ENCODE data around the gene TWIST2.

The TWIST2 gene

DNA sequence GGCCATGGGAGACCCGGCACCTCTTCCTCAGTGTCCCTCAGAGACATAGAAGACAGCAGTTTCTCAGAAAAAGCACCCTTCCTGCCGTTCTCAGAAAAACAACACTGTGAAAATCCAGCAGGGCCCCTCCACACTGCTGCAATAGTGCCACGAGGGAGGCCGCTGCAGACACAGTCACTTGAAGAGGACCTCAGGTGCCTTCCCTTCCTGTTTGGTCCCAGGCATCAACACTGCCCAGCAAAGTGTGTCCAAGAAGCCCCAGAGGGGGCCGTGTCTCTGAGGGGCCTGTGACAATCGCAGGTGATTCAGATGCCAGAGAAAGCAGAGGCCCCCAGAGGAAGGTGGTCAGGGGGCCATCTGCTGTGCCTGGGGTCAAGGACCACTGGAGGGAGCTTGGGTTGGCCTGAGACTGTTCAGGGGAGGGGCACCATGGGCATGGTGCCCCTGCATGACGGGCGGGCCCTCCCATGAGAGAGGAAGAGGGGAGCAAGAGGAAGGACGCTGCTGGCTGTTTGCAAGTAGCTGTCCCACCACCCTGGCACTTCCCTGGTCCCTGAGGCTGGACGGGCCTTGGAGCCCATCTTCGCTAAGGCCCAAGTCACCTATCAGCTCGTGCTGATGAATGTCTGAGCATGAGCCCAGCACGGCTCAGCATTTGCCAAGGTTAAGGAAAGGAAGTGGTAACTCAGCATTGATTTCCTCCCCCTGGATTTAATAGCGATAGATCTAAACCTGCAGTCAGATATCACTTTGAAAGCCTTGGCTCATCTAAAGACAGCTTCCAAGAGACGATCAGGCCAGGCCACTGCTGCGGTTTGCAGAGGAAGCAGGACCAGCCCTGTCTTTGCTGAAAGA lies 9.1 kb downstream of the TWIST2 start:
- DNase-seq (ENCODE audit: low read depth), result no peak

GRCh38 chr2:238857959-238858358 lies 10.1 kb downstream of the TWIST2 start:
- no peak for DNase-seq (ENCODE audit: low read depth)

GRCh38 chr2:238859636-238860347 lies 11.9 kb downstream of the TWIST2 start:
- DNase-seq (ENCODE audit: low read depth), result no peak

- DNase-seq (ENCODE audit: low read depth), result no peak
Measured at GRCh38 chr2:238861013-238861730, 13.3 kb downstream of the TWIST2 start.

GRCh38 chr2:238861766-238862315 lies 14.0 kb downstream of the TWIST2 start:
- no peak for DNase-seq (ENCODE audit: low read depth)

- DNase-seq (ENCODE audit: low read depth), result no peak
Measured at GRCh38 chr2:238862701-238863100, 14.8 kb downstream of the TWIST2 start.

DNA sequence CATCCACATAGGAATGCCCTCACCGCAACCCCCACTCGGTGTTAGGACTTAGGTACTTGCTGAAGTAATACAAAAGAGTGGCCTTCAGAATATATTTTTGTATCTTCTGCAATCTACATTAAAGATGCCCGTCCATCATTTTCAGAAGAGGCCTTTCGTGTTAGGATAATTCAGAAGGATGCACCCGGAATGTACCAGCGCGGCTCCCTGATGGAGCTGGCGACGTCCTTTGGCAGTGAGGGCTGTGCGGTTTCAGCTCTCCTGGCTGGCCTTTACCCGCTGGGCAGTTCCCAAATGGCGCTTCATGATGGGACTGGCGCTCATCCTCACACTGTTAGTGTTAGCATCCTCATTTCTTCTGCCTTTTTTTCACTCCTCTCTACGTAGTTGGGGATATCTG lies 15.3 kb downstream of the TWIST2 start:
- DNase-seq (ENCODE audit: low read depth), result no peak

- DNase-seq (ENCODE audit: low read depth), result no peak
Measured at GRCh38 chr2:238863749-238864206, 15.9 kb downstream of the TWIST2 start.

DNA sequence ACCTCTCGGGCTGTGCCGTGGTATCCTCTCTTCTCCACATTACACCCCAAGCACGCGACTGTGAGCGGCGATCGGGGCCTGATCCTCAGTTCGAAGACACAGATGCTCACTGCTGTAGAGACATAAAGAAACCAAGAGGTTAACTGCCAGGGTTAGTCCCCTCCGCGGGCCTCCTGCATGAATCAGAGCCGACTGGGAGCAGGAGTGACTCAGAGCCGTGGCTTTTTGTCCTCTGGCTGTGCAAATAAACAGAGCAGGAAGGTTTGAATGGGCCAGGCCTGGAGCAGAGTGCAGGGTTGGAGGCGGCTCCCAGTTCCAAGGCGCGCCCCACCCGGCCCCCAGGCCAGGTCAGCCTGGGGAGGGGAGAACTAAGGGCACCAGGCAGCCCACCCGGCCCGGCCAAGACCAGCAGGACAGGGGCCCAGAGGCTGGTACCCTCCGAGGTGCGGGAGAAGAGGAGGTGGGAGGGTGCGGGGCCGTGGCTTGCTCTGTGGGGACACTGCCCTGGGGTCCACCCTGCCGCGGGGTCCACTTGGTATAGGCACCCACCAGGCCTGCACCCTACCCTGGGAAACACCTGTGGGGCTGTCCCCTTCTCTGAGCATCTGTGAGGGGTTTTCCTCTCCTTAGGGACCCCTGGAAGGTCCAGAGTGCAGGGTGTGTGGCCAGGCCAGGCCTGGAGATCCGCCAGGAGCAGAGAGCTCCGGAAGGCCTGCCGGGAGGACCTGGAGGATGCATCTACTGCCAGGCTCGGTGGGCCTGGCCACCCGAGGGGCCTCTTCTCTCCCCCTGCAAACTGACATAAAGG lies 16.5 kb downstream of the TWIST2 start:
- peak; percentile 98 for DNase-seq (ENCODE audit: low read depth)

- DNase-seq (ENCODE audit: low read depth), result no peak
Measured at GRCh38 chr2:238865015-238865719, 17.3 kb downstream of the TWIST2 start.

DNA sequence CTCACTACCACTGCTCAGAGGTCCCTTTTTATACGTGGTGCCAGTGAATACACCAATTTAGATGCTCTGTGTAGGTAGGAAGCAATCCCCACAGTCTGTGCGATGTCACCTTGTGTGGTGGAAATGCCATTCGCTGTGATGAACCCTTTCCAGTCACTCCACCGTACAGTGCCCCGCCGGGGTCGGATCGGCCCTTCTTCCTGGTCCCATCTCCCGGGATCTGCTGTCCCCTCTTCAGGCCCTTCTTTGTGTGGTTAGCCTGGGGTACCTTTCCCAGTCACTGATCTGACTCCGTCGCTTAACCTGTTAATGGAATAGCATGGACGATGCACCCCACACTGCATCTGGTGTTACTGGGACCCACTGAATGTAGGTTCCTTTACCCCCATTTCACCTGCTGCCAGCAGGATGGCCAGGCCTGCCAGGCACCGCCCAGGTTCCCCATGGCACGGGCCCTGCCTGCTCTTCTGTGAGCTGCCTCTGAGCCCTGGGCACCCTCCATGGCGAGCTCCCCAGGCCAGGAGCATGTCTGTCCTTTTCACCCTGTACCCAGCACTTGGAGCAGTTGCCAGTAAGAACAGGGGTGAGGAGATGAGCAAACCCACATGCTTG lies 18.0 kb downstream of the TWIST2 start:
- no peak for DNase-seq (ENCODE audit: low read depth)

DNA sequence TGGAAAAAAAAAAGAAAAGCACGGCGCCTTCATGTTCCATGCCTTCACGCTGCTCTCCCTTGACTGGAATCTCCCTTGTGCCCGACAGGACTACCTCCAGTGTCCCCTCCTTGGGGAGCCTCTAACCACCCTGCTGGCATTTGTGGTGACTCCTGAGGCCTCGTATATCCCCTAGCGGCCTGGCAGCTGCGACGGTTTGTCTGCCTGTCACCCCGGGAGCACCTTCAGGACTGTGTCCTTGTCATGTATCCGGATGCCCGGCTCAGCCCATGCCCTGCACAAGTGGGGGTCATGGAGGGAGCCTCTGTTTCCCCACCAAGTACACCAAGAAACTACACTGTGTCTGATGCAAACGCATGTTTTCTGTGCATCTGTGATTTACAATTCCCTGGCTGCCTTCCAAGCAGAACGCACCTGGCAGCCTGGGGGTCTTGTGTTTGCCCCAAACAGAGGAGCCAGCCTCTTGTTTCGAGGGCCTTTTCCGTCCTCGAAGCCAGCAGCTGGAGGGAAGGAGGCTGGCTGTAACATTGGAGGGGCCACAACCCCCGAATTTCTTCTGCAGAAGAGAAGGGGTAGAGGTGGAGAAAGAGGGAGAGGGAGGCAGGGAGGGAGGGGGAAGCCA lies 18.9 kb downstream of the TWIST2 start:
- no peak for DNase-seq (ENCODE audit: low read depth)

DNA sequence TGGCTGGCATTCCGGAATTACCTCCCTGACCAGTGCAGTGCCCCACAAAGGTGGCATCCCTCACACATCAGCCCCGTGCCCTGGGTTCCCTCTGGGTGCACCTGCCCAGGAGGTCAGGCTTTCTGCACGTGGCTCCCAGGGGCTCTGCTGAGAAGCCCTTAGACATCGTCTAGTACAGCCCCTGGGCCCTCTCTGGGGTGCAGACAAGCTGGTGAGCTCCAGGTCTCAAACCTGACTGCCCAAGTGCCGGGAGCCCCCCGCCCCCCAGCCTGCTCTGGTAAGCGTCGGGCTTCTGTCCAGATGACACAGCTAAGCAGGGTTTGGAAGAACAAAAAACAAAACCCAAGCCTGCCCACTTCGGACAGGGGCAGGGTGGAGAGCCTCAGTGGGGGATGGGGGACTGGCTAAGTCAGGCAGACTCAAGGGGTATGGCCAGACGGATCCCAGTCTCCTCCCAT lies 20.2 kb downstream of the TWIST2 start:
- DNase-seq (ENCODE audit: low read depth), result no peak

- DNase-seq (ENCODE audit: low read depth), result peak; percentile 74
Measured at GRCh38 chr2:238868616-238869292, 20.9 kb downstream of the TWIST2 start.

DNA sequence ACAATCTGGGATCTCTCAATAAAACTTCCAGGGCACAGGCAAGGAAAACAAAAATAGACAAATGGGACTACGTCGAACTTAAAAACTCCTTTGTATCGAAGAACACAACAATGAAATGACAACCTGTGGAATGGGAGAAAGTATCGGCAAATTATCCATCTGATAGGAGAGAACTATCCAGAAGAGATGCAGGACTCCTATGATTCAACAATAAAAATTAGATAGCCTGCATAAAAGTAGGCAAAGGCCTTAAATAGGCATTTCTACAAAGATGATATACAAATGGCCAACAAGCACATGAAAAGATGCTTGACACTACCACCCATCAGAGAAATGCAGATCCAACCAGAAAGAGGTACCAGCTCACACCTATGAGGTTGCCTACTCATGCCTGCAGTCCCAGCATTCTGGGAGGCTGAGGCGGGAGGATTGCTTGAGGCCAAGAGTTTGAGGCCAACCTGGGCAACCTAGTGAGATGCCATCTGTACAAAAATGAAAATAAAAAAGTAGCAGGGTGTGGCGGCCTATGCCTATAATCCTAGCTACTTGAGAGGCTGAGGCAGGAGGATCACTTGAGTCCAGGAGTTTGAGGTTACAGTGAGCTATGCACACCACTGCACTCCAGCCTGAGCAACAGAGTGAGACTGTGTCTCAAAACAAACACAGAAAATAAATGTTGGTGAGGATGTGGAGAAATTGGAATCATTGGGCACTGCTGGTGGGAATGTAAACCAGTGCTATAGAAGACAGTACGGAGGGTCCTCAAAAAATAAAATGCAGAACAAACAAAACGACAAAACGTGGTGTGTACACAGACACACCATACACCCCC lies 21.6 kb downstream of the TWIST2 start:
- DNase-seq (ENCODE audit: low read depth), result peak; percentile 30

GRCh38 chr2:238870261-238870660 lies 22.4 kb downstream of the TWIST2 start:
- no peak for DNase-seq (ENCODE audit: low read depth)

DNA sequence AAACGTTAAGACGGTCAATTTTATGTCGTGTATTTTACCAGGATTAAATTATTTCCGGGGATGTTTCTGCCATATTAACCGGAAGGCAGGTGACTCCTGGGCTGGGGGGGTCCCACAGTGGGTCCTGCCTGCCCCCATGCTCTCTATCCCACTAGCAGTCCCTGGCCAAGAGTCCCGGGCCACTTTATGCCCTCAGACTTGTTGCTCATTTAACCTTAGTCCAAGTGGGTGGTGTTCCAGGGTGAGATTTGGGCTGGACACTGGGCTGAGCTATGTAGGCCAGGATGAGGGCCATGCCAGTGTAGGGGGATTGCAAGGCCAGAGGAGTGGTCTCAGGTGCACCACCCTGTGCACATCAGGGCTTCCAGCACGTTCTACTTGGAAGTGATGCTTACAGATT lies 24.1 kb downstream of the TWIST2 start:
- DNase-seq (ENCODE audit: low read depth), result no peak

- DNase-seq (ENCODE audit: low read depth), result no peak
Measured at GRCh38 chr2:238872628-238873380, 24.9 kb downstream of the TWIST2 start.
